Uterus (tissue), 2 donors: Measurements from ENCODE around the gene ATAD2B.

Source experiments
- POLR2A ChIP-seq, 2 donors: fragments of 450-650 bp; IDR thresholded peaks; one replicate each; pipeline ENCODE4 v1.6.1; 2016; ENCODE audit warnings: antibody characterized with exemption in 2 of 2, mild to moderate bottlenecking in 1 of 2, moderate library complexity in 1 of 2
- TF ChIP-seq, protein P1 (sequence below), 4 experiments: fragments of 200-600 bp in 2 of 4; fragments of 450-650 bp in 2 of 4; sonication (generic) in 2 of 4; IDR thresholded peaks; one replicate each; pipeline ENCODE4 v1.5.1; 2016 to 2019; ENCODE audit warnings: antibody characterized with exemption in 4 of 4, mild to moderate bottlenecking in 2 of 4, moderate library complexity in 1 of 4

DNA sequence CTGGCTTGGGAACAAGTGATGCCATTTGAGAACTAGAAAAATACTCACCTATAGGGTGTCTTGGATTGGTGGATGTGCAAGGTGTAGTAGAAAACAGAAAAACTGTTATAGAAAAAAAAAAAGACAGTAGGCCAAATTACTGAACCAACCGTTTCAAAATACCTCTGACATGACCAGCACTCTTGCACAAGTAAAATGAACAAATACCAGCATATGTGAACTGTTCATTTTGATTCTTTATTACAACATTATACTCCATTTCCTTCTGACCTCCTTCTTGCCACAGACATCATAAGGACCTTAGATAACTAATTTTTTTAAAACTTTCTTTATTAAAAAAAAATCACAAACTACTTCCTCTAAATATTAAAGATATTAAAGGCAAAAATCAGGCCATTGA lies 125.5 kb downstream of the ATAD2B start:
- TF ChIP-seq POLR2A (IDR thresholded peaks at IDR 0.05) = no peak
- TF ChIP-seq, protein P1, sequence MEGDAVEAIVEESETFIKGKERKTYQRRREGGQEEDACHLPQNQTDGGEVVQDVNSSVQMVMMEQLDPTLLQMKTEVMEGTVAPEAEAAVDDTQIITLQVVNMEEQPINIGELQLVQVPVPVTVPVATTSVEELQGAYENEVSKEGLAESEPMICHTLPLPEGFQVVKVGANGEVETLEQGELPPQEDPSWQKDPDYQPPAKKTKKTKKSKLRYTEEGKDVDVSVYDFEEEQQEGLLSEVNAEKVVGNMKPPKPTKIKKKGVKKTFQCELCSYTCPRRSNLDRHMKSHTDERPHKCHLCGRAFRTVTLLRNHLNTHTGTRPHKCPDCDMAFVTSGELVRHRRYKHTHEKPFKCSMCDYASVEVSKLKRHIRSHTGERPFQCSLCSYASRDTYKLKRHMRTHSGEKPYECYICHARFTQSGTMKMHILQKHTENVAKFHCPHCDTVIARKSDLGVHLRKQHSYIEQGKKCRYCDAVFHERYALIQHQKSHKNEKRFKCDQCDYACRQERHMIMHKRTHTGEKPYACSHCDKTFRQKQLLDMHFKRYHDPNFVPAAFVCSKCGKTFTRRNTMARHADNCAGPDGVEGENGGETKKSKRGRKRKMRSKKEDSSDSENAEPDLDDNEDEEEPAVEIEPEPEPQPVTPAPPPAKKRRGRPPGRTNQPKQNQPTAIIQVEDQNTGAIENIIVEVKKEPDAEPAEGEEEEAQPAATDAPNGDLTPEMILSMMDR (IDR thresholded peaks at IDR 0.05) = no peak
